Spinal cord (tissue), 10 donors: ENCODE data around the gene TBC1D2B. TPM values are rescaled to one million over a fixed set of nuclear protein-coding genes. Genes with fewer than 3 reads are reported as not detected.
A peak's percentile ranks its signal among the peaks of the same experiment; 100 is the strongest.

ENCODE experiments used
- DNase-seq, 6 donors: peaks; one replicate each; pipeline versions ENCODE4 v3.0.0 to v3.0.0-alpha.2; 2013 to 2015; ENCODE audit warnings: low spot score in 6 of 6, low read depth in 4 of 6
- H3K27ac ChIP-seq: one replicate; pipeline ENCODE4 v1.5.1; 2013; ENCODE audit warnings: low read depth, low read length, control low read depth
- H3K27me3 ChIP-seq: one replicate; pipeline ENCODE4 v1.6.1; 2013; ENCODE audit warnings: low read length; ENCODE audit not compliant: control insufficient read depth, insufficient read depth
- H3K36me3 ChIP-seq: one replicate; pipeline ENCODE4 v1.6.1; 2013; ENCODE audit warnings: low read length; ENCODE audit not compliant: control insufficient read depth, insufficient read depth
- H3K4me1 ChIP-seq: one replicate; pipeline ENCODE4 v1.6.1; 2013; ENCODE audit warnings: low read length; ENCODE audit not compliant: control insufficient read depth, insufficient read depth
- H3K4me3 ChIP-seq: one replicate; pipeline ENCODE4 v1.5.1; 2013; ENCODE audit warnings: low read depth, low read length, control low read depth
- H3K9me3 ChIP-seq: one replicate; pipeline ENCODE4 v1.6.1; 2013; ENCODE audit warnings: low read length; ENCODE audit not compliant: control insufficient read depth, insufficient read depth
- WGBS: methylation state at CpG from one replicate; pipeline ENCODE4 v1.1.5; 2013; ENCODE audit warnings: missing lambda C conversion rate; ENCODE audit not compliant: insufficient coverage; 5-methylcytosine and 5-hydroxymethylcytosine counted together
- polyA plus RNA-seq, 2 donors: library from polyadenylated mRNA; unstranded; fragments of 120-200 nt; gene quantifications; one replicate each; pipeline ENCODE4 v1.2.1, GENCODE V29; 2013; ENCODE audit not compliant: insufficient read length in 2 of 2
- total RNA-seq, 2 donors: library from RNA; depleted of rRNA in 1 of 2; stranded (reverse); fragments of 120-200 nt in 1 of 2; fragments of >200 nt in 1 of 2; gene quantifications; one replicate each; pipeline versions ENCODE4 v1.2.3 to v1.2.4, GENCODE V29; 2013 to 2014
- donor health status: healthy.

The TBC1D2B gene
- total and polyA plus RNA-seq, 4 donors, result 21.0 to 41.7 (median 27.6) TPM

GRCh38 chr15:78083687-78084448 is 6.4 kb upstream of the TBC1D2B start:
- Histone ChIP-seq H3K27ac (no peak overlapping the region), H3K27me3 (no peaks in the 10 kb centered on the region), H3K9me3 (no peaks in the 10 kb centered on the region), H3K36me3 (no peaks in the 10 kb centered on the region), H3K4me3 (no peak overlapping the region), H3K4me1 (peaks cover 18% of the 10 kb centered on the region)
- DNase-seq, result peak in 2 of 6 donors; percentile 24 to 88
- WGBS, result 78% methylated on average over 4 of the region's 6 CpGs

- H3K4me1 ChIP-seq, result peaks cover 18% of the 10 kb centered on the region
- DNase-seq, result no peak
These were observed 5.7 kb upstream of the TBC1D2B start for GRCh38 chr15:78083186-78083585.

GRCh38 chr15:78082743-78083110 is 5.2 kb upstream of the TBC1D2B start:
- Histone ChIP-seq H3K4me3 (no peak overlapping the region), H3K27ac (no peak overlapping the region), H3K36me3 (no peaks in the 10 kb centered on the region), H3K27me3 (no peaks in the 10 kb centered on the region), H3K4me1 (peaks cover 18% of the 10 kb centered on the region), H3K9me3 (no peaks in the 10 kb centered on the region)
- WGBS, result 92% methylated on average over 1 of the region's 1 CpG
- DNase-seq, result no peak

More at GRCh38 chr15:78083186-78083585, 5.7 kb upstream of the TBC1D2B start:
- 91% methylated on average over 4 of the region's 4 CpGs for WGBS
- Histone ChIP-seq H3K27me3 (no peaks in the 10 kb centered on the region), H3K9me3 (no peaks in the 10 kb centered on the region), H3K27ac (no peak overlapping the region), H3K4me3 (no peak overlapping the region), H3K36me3 (no peaks in the 10 kb centered on the region)

- Histone ChIP-seq H3K4me3 (no peak overlapping the region), H3K27ac (no peak overlapping the region), H3K27me3 (no peaks in the 10 kb centered on the region), H3K36me3 (no peaks in the 10 kb centered on the region), H3K9me3 (no peaks in the 10 kb centered on the region), H3K4me1 (peaks cover 18% of the 10 kb centered on the region)
- DNase-seq, result no peak
- 86% methylated on average over 5 of the region's 5 CpGs for WGBS
These were observed 4.7 kb upstream of the TBC1D2B start for GRCh38 chr15:78082106-78082742.

- H3K27me3 ChIP-seq, result no peaks in the 10 kb centered on the region
- peaks cover 38% of the 10 kb centered on the region for H3K4me1 ChIP-seq
- no peak overlapping the region for H3K27ac ChIP-seq
- WGBS, result 90% methylated on average over 6 of the region's 8 CpGs
- H3K36me3 ChIP-seq, result no peaks in the 10 kb centered on the region
- no peak overlapping the region for H3K4me3 ChIP-seq
- no peaks in the 10 kb centered on the region for H3K9me3 ChIP-seq
- no peak for DNase-seq
These were observed 2.6 kb upstream of the TBC1D2B start for GRCh38 chr15:78080088-78080460.

- no peaks in the 10 kb centered on the region for H3K9me3 ChIP-seq
- WGBS, result 95% methylated on average over 8 of the region's 11 CpGs
- H3K36me3 ChIP-seq, result no peaks in the 10 kb centered on the region
- H3K27me3 ChIP-seq, result no peaks in the 10 kb centered on the region
- H3K4me3 ChIP-seq, result no peak overlapping the region
- DNase-seq, result no peak
- H3K27ac ChIP-seq, result no peak overlapping the region
- H3K4me1 ChIP-seq, result peaks cover 37% of the 10 kb centered on the region
These were observed 2.0 kb upstream of the TBC1D2B start for GRCh38 chr15:78079298-78080087.

GRCh38 chr15:78077871-78078210 is 330 bp upstream of the TBC1D2B start:
- Histone ChIP-seq H3K36me3 (no peaks in the 10 kb centered on the region), H3K9me3 (no peaks in the 10 kb centered on the region), H3K4me3 (peak overlapping the region; percentile 28), H3K27ac (no peak overlapping the region), H3K27me3 (no peaks in the 10 kb centered on the region), H3K4me1 (peaks cover 26% of the 10 kb centered on the region)
- 0% methylated on average over 1 of the region's 7 CpGs for WGBS
- DNase-seq, result no peak

- peak overlapping the region; percentile 71 for H3K4me3 ChIP-seq
- peak overlapping the region; percentile 87 for H3K27ac ChIP-seq
- H3K36me3 ChIP-seq, result no peaks in the 10 kb centered on the region
- H3K4me1 ChIP-seq, result peaks cover 30% of the 10 kb centered on the region
- no peak for DNase-seq
- H3K27me3 ChIP-seq, result no peaks in the 10 kb centered on the region
- 37% methylated on average over 12 of the region's 17 CpGs for WGBS
- H3K9me3 ChIP-seq, result no peaks in the 10 kb centered on the region
These were observed 1.1 kb downstream of the TBC1D2B start for GRCh38 chr15:78076231-78077052.

GRCh38 chr15:78075490-78076230 is 1.9 kb downstream of the TBC1D2B start:
- DNase-seq, result peak in 2 of 6 donors; percentile 13 to 67
- 74% methylated on average over 5 of the region's 7 CpGs for WGBS
- Histone ChIP-seq H3K4me3 (peak overlapping the region; percentile 71), H3K27ac (peak overlapping the region; percentile 87), H3K4me1 (peaks cover 30% of the 10 kb centered on the region), H3K36me3 (no peaks in the 10 kb centered on the region), H3K27me3 (no peaks in the 10 kb centered on the region), H3K9me3 (no peaks in the 10 kb centered on the region)
